Breast epithelium (tissue), 3 donors: Measurements from ENCODE around the gene NR0B2.

Source experiments
- POLR2A ChIP-seq: fragments of 450-650 bp; IDR thresholded peaks from one replicate; pipeline ENCODE4 v1.6.1; 2016; ENCODE audit warnings: antibody characterized with exemption, mild to moderate bottlenecking, moderate library complexity
- POLR2AphosphoS5 ChIP-seq, 3 donors: sonication (generic); formaldehyde crosslinking; IDR thresholded peaks; one replicate each; pipeline ENCODE4 v1.6.1; 2017; ENCODE audit warnings: antibody characterized with exemption in 3 of 3
- TF ChIP-seq, protein P1 (sequence below), 3 donors: fragments of 450-650 bp; IDR thresholded peaks; one replicate each; pipeline ENCODE4 v1.5.1; 2016 to 2017; ENCODE audit warnings: antibody characterized with exemption in 3 of 3, mild to moderate bottlenecking in 3 of 3, moderate library complexity in 3 of 3

DNA sequence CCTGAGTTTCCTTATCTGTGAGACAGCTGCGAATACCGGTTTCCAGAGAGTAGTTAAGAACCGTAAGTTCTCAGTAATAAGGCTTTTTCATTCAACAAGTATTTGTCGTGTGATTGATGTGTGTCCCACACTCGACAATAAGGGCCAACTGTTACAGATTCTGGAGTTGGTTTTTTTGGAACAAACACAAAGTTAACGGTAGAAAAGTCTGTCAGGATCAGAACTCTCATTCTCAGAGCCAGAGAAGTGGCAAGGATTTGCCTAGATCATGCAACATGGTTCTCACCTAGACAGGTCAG, 8.6 kb upstream of the NR0B2 start:
- TF ChIP-seq, protein P1, sequence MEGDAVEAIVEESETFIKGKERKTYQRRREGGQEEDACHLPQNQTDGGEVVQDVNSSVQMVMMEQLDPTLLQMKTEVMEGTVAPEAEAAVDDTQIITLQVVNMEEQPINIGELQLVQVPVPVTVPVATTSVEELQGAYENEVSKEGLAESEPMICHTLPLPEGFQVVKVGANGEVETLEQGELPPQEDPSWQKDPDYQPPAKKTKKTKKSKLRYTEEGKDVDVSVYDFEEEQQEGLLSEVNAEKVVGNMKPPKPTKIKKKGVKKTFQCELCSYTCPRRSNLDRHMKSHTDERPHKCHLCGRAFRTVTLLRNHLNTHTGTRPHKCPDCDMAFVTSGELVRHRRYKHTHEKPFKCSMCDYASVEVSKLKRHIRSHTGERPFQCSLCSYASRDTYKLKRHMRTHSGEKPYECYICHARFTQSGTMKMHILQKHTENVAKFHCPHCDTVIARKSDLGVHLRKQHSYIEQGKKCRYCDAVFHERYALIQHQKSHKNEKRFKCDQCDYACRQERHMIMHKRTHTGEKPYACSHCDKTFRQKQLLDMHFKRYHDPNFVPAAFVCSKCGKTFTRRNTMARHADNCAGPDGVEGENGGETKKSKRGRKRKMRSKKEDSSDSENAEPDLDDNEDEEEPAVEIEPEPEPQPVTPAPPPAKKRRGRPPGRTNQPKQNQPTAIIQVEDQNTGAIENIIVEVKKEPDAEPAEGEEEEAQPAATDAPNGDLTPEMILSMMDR (IDR thresholded peaks at IDR 0.05) = no peak
- TF ChIP-seq POLR2A = no peak
- no peak for TF ChIP-seq POLR2AphosphoS5 (IDR thresholded peaks at IDR 0.05)
